Measurements from ENCODE around the gene SLC15A3. TPM values are rescaled to one million over a fixed set of nuclear protein-coding genes. Genes with fewer than 3 reads are reported as not detected.

SLC15A3 gene
- polyA plus RNA-seq, 1 of the 3 experiments (the other 2 are of a cell fraction), result not detected

- H3K79me2 ChIP-seq (ENCODE audit: insufficient read depth), result no peaks in the 10 kb centered on the region
- peaks cover 0 to 45% of the 10 kb centered on the region in 2 experiments for H3K36me3 ChIP-seq (replicated peaks in 1 of 2; ENCODE audit: control insufficient read depth in 1 of 2, insufficient read depth in 2 of 2, low read length in 1 of 2)
- no peaks in the 10 kb centered on the region for H4K20me1 ChIP-seq (ENCODE audit: insufficient read depth)
- H3K9me3 ChIP-seq, result no peaks in the 10 kb centered on the region
- H3K27me3 ChIP-seq (ENCODE audit: insufficient read depth), result no peaks in the 10 kb centered on the region
- WGBS (ENCODE audit: low lambda C conversion rate), result 92% methylated on average over 17 of the region's 37 CpGs
- no peak overlapping the region for H3K4me3 ChIP-seq (ENCODE audit: low read depth in 2 of 2, low read length in 1 of 2)
- POLR2A ChIA-PET, result no interaction called here
- H3K4me2 ChIP-seq, result no peak overlapping the region
- peaks cover 0 to 2% of the 10 kb centered on the region in 2 experiments; a peak in 1 of 4 replicates for H3K4me1 ChIP-seq (ENCODE audit: control insufficient read depth in 1 of 2, insufficient read depth in 2 of 2, low read depth in 1 of 2, low read length in 1 of 2)
- no peak for DNase-seq
- TF ChIP-seq GATA2 (CRISPR knock-in tag; IDR thresholded peaks at IDR 0.05) (no peak), MXI1 (IDR thresholded peaks at IDR 0.05; ENCODE audit: low read depth, low read length) (no peak), TEAD4 (IDR thresholded peaks at IDR 0.05; ENCODE audit: borderline replicate concordance, insufficient read depth) (no peak), IRF3 (IDR thresholded peaks at IDR 0.05; ENCODE audit: low read depth, low read length) (no peak), SIN3A (IDR thresholded peaks at IDR 0.05; ENCODE audit: borderline replicate concordance, low read depth, low read length) (no peak), EZH2phosphoT487 (IDR thresholded peaks at IDR 0.05; ENCODE audit: borderline replicate concordance, low read depth) (no peak), RFX5 (IDR thresholded peaks at IDR 0.05; ENCODE audit: low read length) (no peak), EP300 (IDR thresholded peaks at IDR 0.05; ENCODE audit: borderline replicate concordance in 1 of 2, low read depth in 1 of 2, low read length in 1 of 2) (no peak), SMC3 (IDR thresholded peaks at IDR 0.05; ENCODE audit: low read depth, low read length) (no peak), CTCF (IDR thresholded peaks at IDR 0.05) (no peak), FOSL2 (IDR thresholded peaks at IDR 0.05; ENCODE audit: borderline replicate concordance, low read depth) (no peak), MEF2A (IDR thresholded peaks at IDR 0.05; ENCODE audit: borderline replicate concordance, low read depth) (no peak), POLR2AphosphoS5 (IDR thresholded peaks at IDR 0.05; ENCODE audit: low read depth, low read length) (no peak)
- no peak overlapping the region for H3K9ac ChIP-seq
- CTCF ChIA-PET, result interaction anchor here (0.9 to 1.8 kb wide), 2 partner anchors 20 to 254 kb away, joined by 3 to 7 read pairs; partner anchors contain the start of gene TMEM109
- no peak overlapping the region for H2AFZ ChIP-seq (ENCODE audit: low read depth)
- H3K9me2 ChIP-seq, result no peaks in the 10 kb centered on the region
- H3K27ac ChIP-seq (ENCODE audit: low read depth in 2 of 2, low read length in 1 of 2), result no peak overlapping the region
- no peaks in the 10 kb centered on the region for H3F3A ChIP-seq (replicated peaks; ENCODE audit: insufficient read depth)
Observed at GRCh38 chr11:60933416-60934123, 18.4 kb downstream of the SLC15A3 start.

Measured in SK-N-SH (cell line).